Endothelial cell of umbilical vein (primary cell): ENCODE results near the gene VSTM2A. TPM values are rescaled to one million over a fixed set of nuclear protein-coding genes. Genes with fewer than 3 reads are reported as not detected.

Experiments used
- BruUV-seq: library from RNA; stranded (reverse); fragments of 400-500 nt; replicated peaks from 2 replicates; lab custom pipeline; 2021; lab: Mats Ljungman, UMichigan
- CTCF ChIA-PET: fragments of 300-600, 350-600 bp; sonication (Branson Sonifier 250); formaldehyde crosslinking; loops from one replicate; lab custom pipeline; 2021; ENCODE audit warnings: antibody characterized with exemption, inconsistent platforms; lab: Charles Lee
- POLR2A ChIA-PET: fragments of 300-600, 350-600 bp; sonication (Branson Sonifier 250); formaldehyde crosslinking; loops from one replicate; lab custom pipeline; 2021; ENCODE audit warnings: antibody characterized with exemption, inconsistent platforms; lab: Charles Lee
- DNase-seq: peaks from one replicate; pipeline ENCODE4 v3.0.0-alpha.2; 2011; ENCODE audit warnings: low read depth, low spot score
- FAIRE-seq: peaks from 2 replicates; lab custom pipeline; 2011; peaks lifted over from hg19 to GRCh38; lab: Jason Lieb, UNC
- H2AFZ ChIP-seq: 2 replicates; pipeline ENCODE4 v1.6.0; 2012; ENCODE audit warnings: low read depth, low read length, control low read depth, inconsistent platforms
- H3K27ac ChIP-seq: 2 replicates; pipeline ENCODE4 v1.5.1; 2011; ENCODE audit warnings: low read depth, mild to moderate bottlenecking, control low read depth, low read length, moderate library complexity; ENCODE audit not compliant: insufficient read depth
- H3K27me3 ChIP-seq, 2 experiments: 2 replicates each; pipeline versions ENCODE4 v1.6.0 to v1.6.1; 2011; ENCODE audit warnings: low read length in 2 of 2, mixed read lengths in 1 of 2; ENCODE audit not compliant: control insufficient read depth in 2 of 2, insufficient read depth in 2 of 2
- H3K36me3 ChIP-seq, 2 experiments: 2 replicates in 1 of 2; 3 replicates in 1 of 2; pipeline ENCODE4 v1.5.1; 2011; ENCODE audit warnings: low read length in 2 of 2, mild to moderate bottlenecking in 1 of 2, moderate library complexity in 1 of 2; ENCODE audit not compliant: control insufficient read depth in 2 of 2, insufficient read depth in 2 of 2; ENCODE audit errors: extremely low read depth in 1 of 2
- H3K4me1 ChIP-seq: 3 replicates; pipeline ENCODE4 v1.5.1; 2011; ENCODE audit warnings: mild to moderate bottlenecking, low read length; ENCODE audit not compliant: control insufficient read depth, insufficient read depth; ENCODE audit errors: extremely low read depth
- H3K4me2 ChIP-seq: 2 replicates; pipeline ENCODE4 v1.6.1; 2011; ENCODE audit warnings: low read length, control low read depth, mixed read lengths; ENCODE audit not compliant: insufficient read depth
- H3K4me3 ChIP-seq, 3 experiments: fragments of 200-600 bp in 1 of 3; sonication (generic), shearing (Covaris generic) in 1 of 3; replicated peaks in 1 of 3; 2 replicates each; pipeline ENCODE4 v1.5.1; 2011 to 2016; ENCODE audit warnings: control low read depth in 3 of 3, low read length in 3 of 3, mild to moderate bottlenecking in 2 of 3, inconsistent platforms in 1 of 3, low read depth in 1 of 3, moderate library complexity in 1 of 3; ENCODE audit not compliant: insufficient read depth in 1 of 3
- H3K79me2 ChIP-seq: 2 replicates; pipeline ENCODE4 v1.6.0; 2012; ENCODE audit warnings: low read length, inconsistent platforms; ENCODE audit not compliant: control insufficient read depth, insufficient read depth
- H3K9ac ChIP-seq: replicated peaks from 2 replicates; pipeline ENCODE3; 2011; ENCODE audit warnings: low read length, control low read depth; ENCODE audit not compliant: insufficient read depth; ENCODE audit errors: extremely low read depth
- H3K9me1 ChIP-seq: replicated peaks from 3 replicates; pipeline ENCODE4 v1.6.0; 2011; ENCODE audit warnings: mild to moderate bottlenecking, low read length; ENCODE audit not compliant: control insufficient read depth, insufficient read depth; ENCODE audit errors: extremely low read depth
- H3K9me3 ChIP-seq: replicated peaks from 2 replicates; pipeline ENCODE4 v1.5.1; 2012; ENCODE audit warnings: low read length, inconsistent platforms; ENCODE audit not compliant: control insufficient read depth, insufficient read depth
- H4K20me1 ChIP-seq: replicated peaks from 2 replicates; pipeline ENCODE3; 2011; ENCODE audit warnings: mild to moderate bottlenecking, low read length; ENCODE audit not compliant: control insufficient read depth, insufficient read depth; ENCODE audit errors: extremely low read depth
- EZH2 ChIP-seq: IDR thresholded peaks from 2 replicates; pipeline ENCODE4 v1.6.1; 2012; ENCODE audit warnings: borderline replicate concordance, low read depth, mild to moderate bottlenecking, moderate library complexity, low read length, inconsistent platforms; ENCODE audit not compliant: severe bottlenecking
- FOS ChIP-seq: IDR thresholded peaks from 2 replicates; pipeline ENCODE4 v1.6.1; 2011; ENCODE audit warnings: mild to moderate bottlenecking, low read length, moderate library complexity, borderline replicate concordance; ENCODE audit not compliant: insufficient read depth
- GATA2 ChIP-seq: IDR thresholded peaks from 2 replicates; pipeline ENCODE4 v1.7.0; 2011; ENCODE audit warnings: low read depth, mild to moderate bottlenecking, moderate library complexity, mixed read lengths, low read length; ENCODE audit not compliant: insufficient read length, insufficient read depth
- JUN ChIP-seq: IDR thresholded peaks from 2 replicates; pipeline ENCODE4 v1.6.1; 2011; ENCODE audit warnings: borderline replicate concordance, low read depth; ENCODE audit not compliant: insufficient read length, insufficient read depth
- MYC ChIP-seq: IDR thresholded peaks from one replicate; pipeline ENCODE4 v1.6.1; 2011; ENCODE audit warnings: mild to moderate bottlenecking, low read depth, low read length
- POLR2A ChIP-seq: IDR thresholded peaks from 2 replicates; pipeline ENCODE4 v1.6.1; 2012; ENCODE audit warnings: low read depth, mild to moderate bottlenecking, control low read depth, low read length
- POLR2AphosphoS5 ChIP-seq: IDR thresholded peaks from 2 replicates; pipeline ENCODE4 v1.6.1; 2012; ENCODE audit warnings: low read depth, mild to moderate bottlenecking, control low read depth, low read length, moderate library complexity; ENCODE audit not compliant: insufficient read depth
- dilution Hi-C: fragments of 300-500 bp; cut with MboI; formaldehyde crosslinking; loops from one replicate; pipeline ENCODE4 v1.15.0; 2019; ENCODE audit warnings: low sequenced_read_pairs; ENCODE audit not compliant: extremely low pct_ligation_motif_present
- intact Hi-C: fragments of 100-400 bp; cut with micrococcal nuclease; formaldehyde crosslinking; loops from one replicate; pipeline ENCODE4 v1.10.0; 2022
- polyA plus RNA-seq, 4 experiments: library from polyadenylated mRNA; depleted of rRNA in 3 of 4; stranded (reverse) in 3 of 4; unstranded in 1 of 4; fragments of >200 nt; gene quantifications; 2 replicates each; pipeline versions ENCODE4 v1.2.1 to v1.2.3, GENCODE V29; 2011 to 2012; ENCODE audit warnings: missing spikeins in 1 of 4
- total RNA-seq: library from RNA; stranded (reverse); gene quantifications from 2 replicates; pipeline ENCODE4 v1.2.3, GENCODE V29; 2021
- TF ChIP-seq, protein P1 (sequence below): IDR thresholded peaks from 2 replicates; pipeline ENCODE4 v1.6.1; 2011; ENCODE audit not compliant: insufficient read depth, insufficient read length
- TF ChIP-seq, protein P2 (sequence below), 2 donors: IDR thresholded peaks; 1 replicate in 1 of 2; 2 replicates in 1 of 2; pipeline ENCODE4 v1.5.1; 2011; ENCODE audit warnings: low read length in 2 of 2, mild to moderate bottlenecking in 2 of 2, moderate library complexity in 2 of 2, control low read depth in 1 of 2, inconsistent platforms in 1 of 2, low read depth in 1 of 2; ENCODE audit not compliant: insufficient read depth in 1 of 2; ENCODE audit errors: extremely low read depth in 1 of 2

Gene VSTM2A
- total and polyA plus RNA-seq, 2 donors (not counting 3 experiments of a cell fraction or from before 2014, with no cell fraction given), result not detected

DNA sequence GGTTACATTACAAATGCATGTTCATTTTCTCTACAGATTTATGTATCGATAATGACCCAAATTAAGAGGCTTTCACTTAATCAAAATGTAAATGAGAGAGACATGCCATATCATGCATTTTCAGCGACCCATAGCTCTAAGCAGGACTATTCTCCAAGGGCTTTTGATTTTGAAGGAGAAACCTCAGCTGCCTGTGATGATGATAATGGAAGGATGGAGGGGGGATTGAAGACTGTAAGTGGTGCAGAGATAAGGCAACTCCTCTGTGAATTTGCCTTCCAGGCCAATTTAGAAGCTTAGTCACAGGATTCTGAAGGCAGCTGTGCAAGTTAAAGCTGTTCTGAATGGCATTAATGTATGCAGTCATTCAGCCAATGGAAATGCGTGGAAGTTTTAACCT lies 8.3 kb downstream of the VSTM2A start:
- CTCF ChIA-PET, result no interaction called here
- no peak for FAIRE-seq
- H3K4me1 ChIP-seq, result no peaks in the 10 kb centered on the region

More for the DNA sequence above, 8.3 kb downstream of the VSTM2A start:
- Histone ChIP-seq H3K4me3 (no peak overlapping the region), H2AFZ (no peak overlapping the region), H3K36me3 (no peaks in the 10 kb centered on the region), H3K4me2 (no peak overlapping the region), H4K20me1 (no peaks in the 10 kb centered on the region), H3K27ac (no peak overlapping the region), H3K9me3 (no peaks in the 10 kb centered on the region), H3K9ac (no peak overlapping the region), H3K9me1 (no peaks in the 10 kb centered on the region), H3K27me3 (peaks cover 2 to 6% of the 10 kb centered on the region in 2 experiments), H3K79me2 (no peaks in the 10 kb centered on the region)
- DNase-seq, result no peak
- dilution Hi-C loops, result no loop called here
- TF ChIP-seq, protein P1, sequence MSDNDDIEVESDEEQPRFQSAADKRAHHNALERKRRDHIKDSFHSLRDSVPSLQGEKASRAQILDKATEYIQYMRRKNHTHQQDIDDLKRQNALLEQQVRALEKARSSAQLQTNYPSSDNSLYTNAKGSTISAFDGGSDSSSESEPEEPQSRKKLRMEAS, result no peak
- TF ChIP-seq POLR2AphosphoS5, result no peak
- TF ChIP-seq, protein P2, sequence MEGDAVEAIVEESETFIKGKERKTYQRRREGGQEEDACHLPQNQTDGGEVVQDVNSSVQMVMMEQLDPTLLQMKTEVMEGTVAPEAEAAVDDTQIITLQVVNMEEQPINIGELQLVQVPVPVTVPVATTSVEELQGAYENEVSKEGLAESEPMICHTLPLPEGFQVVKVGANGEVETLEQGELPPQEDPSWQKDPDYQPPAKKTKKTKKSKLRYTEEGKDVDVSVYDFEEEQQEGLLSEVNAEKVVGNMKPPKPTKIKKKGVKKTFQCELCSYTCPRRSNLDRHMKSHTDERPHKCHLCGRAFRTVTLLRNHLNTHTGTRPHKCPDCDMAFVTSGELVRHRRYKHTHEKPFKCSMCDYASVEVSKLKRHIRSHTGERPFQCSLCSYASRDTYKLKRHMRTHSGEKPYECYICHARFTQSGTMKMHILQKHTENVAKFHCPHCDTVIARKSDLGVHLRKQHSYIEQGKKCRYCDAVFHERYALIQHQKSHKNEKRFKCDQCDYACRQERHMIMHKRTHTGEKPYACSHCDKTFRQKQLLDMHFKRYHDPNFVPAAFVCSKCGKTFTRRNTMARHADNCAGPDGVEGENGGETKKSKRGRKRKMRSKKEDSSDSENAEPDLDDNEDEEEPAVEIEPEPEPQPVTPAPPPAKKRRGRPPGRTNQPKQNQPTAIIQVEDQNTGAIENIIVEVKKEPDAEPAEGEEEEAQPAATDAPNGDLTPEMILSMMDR (IDR thresholded peaks at IDR 0.05; ENCODE audit: extremely low read depth in 1 of 2, insufficient read depth in 1 of 2, low read depth in 1 of 2, low read length in 2 of 2), result no peak
- TF ChIP-seq JUN, result no peak
- no peak for TF ChIP-seq MYC
- TF ChIP-seq EZH2, result no peak
- no peak for TF ChIP-seq FOS
- no peak for TF ChIP-seq GATA2
- no peak for TF ChIP-seq POLR2A
- intact Hi-C loops, result no loop called here
- POLR2A ChIA-PET, result no interaction called here
- BruUV-seq, result no TSS peak
